ENCODE measurements around the gene C1QL1. TPM values are rescaled to one million over a fixed set of nuclear protein-coding genes. Genes with fewer than 3 reads are reported as not detected.

C1QL1 gene
- total and polyA plus RNA-seq, 2 of the 13 experiments (the other 11 are each of a cell fraction or from before 2014, with no cell fraction given) = 0.11 TPM

- peak; percentile 15; the same call in 1 of the 2 replicates for TF ChIP-seq KDM2A (CRISPR knock-in tag; IDR thresholded peaks at IDR 0.05; ENCODE audit: borderline replicate concordance, low read depth)
- 0 out of 2 replicates have a peak, but pooled peaks have one; percentile 57 for TF ChIP-seq CSRNP1 (CRISPR knock-in tag; IDR thresholded peaks at IDR 0.05)
Observed at GRCh38 chr17:44968225-44969143, at the start of gene C1QL1 (continued).

DNA sequence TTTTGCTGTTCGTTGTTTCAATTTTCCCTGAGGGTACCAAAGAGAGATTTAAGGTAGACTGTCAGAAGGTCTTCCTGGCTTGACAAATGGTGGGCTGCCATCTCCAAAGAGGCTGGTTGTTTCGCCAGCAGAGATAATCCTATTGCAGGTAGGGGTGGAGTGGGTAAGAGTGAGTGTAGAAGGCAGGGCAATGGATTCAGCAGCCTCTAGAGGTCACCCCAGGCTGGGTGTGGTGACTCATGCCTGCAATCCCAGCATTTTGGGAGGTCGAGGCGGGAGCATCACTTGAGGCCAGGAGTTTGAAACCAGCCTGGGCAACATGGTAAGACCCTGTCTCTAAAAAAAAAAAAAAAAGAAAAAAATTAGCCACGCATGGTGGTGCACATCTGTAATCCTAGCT is 48.7 kb upstream of the C1QL1 start:
- Histone ChIP-seq H3K4me1 (ENCODE audit: insufficient read depth, low read length) (peaks cover 60% of the 10 kb centered on the region), H3K79me2 (ENCODE audit: insufficient read depth, low read length) (no peaks in the 10 kb centered on the region), H3K27ac (ENCODE audit: extremely low read length, insufficient read depth, low read length) (no peak overlapping the region), H3K36me3 (replicated peaks in 1 of 2; ENCODE audit: control insufficient read depth in 1 of 2, insufficient read depth in 2 of 2, low read length in 2 of 2) (no peaks in the 10 kb centered on the region), H3K9ac (ENCODE audit: insufficient read depth, low read depth, low read length) (no peak overlapping the region), H3K4me3 (replicated peaks in 1 of 3; ENCODE audit: insufficient read depth in 1 of 3, low read depth in 2 of 3, low read length in 3 of 3) (no peak overlapping the region), H3K27me3 (ENCODE audit: control insufficient read depth in 1 of 2, insufficient read depth in 2 of 2, low read length in 2 of 2) (peaks cover 0 to 22% of the 10 kb centered on the region in 2 experiments; a peak in 3 of 5 replicates), H3K9me3 (ENCODE audit: low read length) (no peaks in the 10 kb centered on the region), H4K20me1 (ENCODE audit: insufficient read depth, low read length) (no peaks in the 10 kb centered on the region), H3K4me2 (ENCODE audit: low read depth, low read length) (no peak overlapping the region), H2AFZ (ENCODE audit: low read length) (no peak overlapping the region)
- FAIRE-seq (peak; percentile 75), ATAC-seq (peak; percentile 27), DNase-seq (ENCODE audit: low spot score) (peak; percentile 39)
- in situ Hi-C loops (cut with HindIII; ENCODE audit: extremely low pct_ligation_motif_present, low pct_unique_long_range_greater_than_20kb) (loop anchor here (5.0 to 25.0 kb wide), 2 partner anchors 95 to 230 kb away; no protein-coding TSS in a partner anchor), intact Hi-C loops (cut with micrococcal nuclease; ENCODE audit: unreplicated experiment) (loop anchor here (1.0 kb wide), 1 partner anchor 82 kb away; no protein-coding TSS in a partner anchor)
- CTCF ChIA-PET (ENCODE audit: low intra/inter-chr PET ratio, low total read pairs) = interaction anchor here (1.2 to 4.8 kb wide), 3 partner anchors 82 to 106 kb away, joined by 3 to 24 read pairs (median 4); no protein-coding TSS in a partner anchor
- no TSS peak for BruUV-seq (replicated peaks)
- POLR2A ChIA-PET = interaction anchor here (1.0 kb wide), 1 partner anchor 34 kb away, joined by 3 read pairs; no protein-coding TSS in a partner anchor
- 15% methylated on average over 5 of the region's 5 CpGs for WGBS (ENCODE audit: low lambda C conversion rate)
- TF ChIP-seq RBFOX2 (IDR thresholded peaks at IDR 0.05; ENCODE audit: low read depth, low read length) = no peak
- TF ChIP-seq ZNF557 (CRISPR knock-in tag; IDR thresholded peaks at IDR 0.05) = no peak
- no peak for TF ChIP-seq LCORL (IDR thresholded peaks at IDR 0.05)
- TF ChIP-seq LCORL (CRISPR knock-in tag; IDR thresholded peaks at IDR 0.05) = 0 out of 2 replicates have a peak, but pooled peaks have one; percentile 53
- TF ChIP-seq, protein P1, sequence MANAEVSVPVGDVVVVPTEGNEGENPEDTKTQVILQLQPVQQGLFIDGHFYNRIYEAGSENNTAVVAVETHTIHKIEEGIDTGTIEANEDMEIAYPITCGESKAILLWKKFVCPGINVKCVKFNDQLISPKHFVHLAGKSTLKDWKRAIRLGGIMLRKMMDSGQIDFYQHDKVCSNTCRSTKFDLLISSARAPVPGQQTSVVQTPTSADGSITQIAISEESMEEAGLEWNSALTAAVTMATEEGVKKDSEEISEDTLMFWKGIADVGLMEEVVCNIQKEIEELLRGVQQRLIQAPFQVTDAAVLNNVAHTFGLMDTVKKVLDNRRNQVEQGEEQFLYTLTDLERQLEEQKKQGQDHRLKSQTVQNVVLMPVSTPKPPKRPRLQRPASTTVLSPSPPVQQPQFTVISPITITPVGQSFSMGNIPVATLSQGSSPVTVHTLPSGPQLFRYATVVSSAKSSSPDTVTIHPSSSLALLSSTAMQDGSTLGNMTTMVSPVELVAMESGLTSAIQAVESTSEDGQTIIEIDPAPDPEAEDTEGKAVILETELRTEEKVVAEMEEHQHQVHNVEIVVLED (CRISPR knock-in tag; IDR thresholded peaks at IDR 0.05; ENCODE audit: borderline replicate concordance) = no peak
- TF ChIP-seq, protein P2, sequence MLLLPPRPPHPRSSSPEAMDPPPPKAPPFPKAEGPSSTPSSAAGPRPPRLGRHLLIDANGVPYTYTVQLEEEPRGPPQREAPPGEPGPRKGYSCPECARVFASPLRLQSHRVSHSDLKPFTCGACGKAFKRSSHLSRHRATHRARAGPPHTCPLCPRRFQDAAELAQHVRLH (CRISPR knock-in tag; IDR thresholded peaks at IDR 0.05; ENCODE audit: borderline replicate concordance, low read depth) = no peak
- no peak for TF ChIP-seq TCF7L2 (IDR thresholded peaks at IDR 0.05; ENCODE audit: low read depth, low read length)
- no peak for TF ChIP-seq ZSCAN30 (CRISPR knock-in tag; IDR thresholded peaks at IDR 0.05)
- TF ChIP-seq, protein P3, sequence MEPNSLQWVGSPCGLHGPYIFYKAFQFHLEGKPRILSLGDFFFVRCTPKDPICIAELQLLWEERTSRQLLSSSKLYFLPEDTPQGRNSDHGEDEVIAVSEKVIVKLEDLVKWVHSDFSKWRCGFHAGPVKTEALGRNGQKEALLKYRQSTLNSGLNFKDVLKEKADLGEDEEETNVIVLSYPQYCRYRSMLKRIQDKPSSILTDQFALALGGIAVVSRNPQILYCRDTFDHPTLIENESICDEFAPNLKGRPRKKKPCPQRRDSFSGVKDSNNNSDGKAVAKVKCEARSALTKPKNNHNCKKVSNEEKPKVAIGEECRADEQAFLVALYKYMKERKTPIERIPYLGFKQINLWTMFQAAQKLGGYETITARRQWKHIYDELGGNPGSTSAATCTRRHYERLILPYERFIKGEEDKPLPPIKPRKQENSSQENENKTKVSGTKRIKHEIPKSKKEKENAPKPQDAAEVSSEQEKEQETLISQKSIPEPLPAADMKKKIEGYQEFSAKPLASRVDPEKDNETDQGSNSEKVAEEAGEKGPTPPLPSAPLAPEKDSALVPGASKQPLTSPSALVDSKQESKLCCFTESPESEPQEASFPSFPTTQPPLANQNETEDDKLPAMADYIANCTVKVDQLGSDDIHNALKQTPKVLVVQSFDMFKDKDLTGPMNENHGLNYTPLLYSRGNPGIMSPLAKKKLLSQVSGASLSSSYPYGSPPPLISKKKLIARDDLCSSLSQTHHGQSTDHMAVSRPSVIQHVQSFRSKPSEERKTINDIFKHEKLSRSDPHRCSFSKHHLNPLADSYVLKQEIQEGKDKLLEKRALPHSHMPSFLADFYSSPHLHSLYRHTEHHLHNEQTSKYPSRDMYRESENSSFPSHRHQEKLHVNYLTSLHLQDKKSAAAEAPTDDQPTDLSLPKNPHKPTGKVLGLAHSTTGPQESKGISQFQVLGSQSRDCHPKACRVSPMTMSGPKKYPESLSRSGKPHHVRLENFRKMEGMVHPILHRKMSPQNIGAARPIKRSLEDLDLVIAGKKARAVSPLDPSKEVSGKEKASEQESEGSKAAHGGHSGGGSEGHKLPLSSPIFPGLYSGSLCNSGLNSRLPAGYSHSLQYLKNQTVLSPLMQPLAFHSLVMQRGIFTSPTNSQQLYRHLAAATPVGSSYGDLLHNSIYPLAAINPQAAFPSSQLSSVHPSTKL (CRISPR knock-in tag; IDR thresholded peaks at IDR 0.05) = 0 out of 2 replicates have a peak, but pooled peaks have one; percentile 8

All from HepG2 (cell line).